ENCODE results near the gene MAGI1. TPM values are rescaled to one million over a fixed set of nuclear protein-coding genes. Genes with fewer than 3 reads are reported as not detected.
"Not testable (repeated sequence)": the region's sequence is repeated elsewhere in the genome, so short reads cannot be mapped to it uniquely, and the experiment has no call there.

MAGI1 gene
- total RNA-seq, 1 donor from 2014 or later, result 45.8 TPM

GRCh38 chr3:66033241-66034138 lies 5.2 kb downstream of the MAGI1 start:
- no peak for ATAC-seq
- intact Hi-C loops (cut with DNase I), result no loop called here
- H3K4me1 ChIP-seq, result peaks cover 9% of the 10 kb centered on the region

GRCh38 chr3:66031102-66031698 lies 7.5 kb downstream of the MAGI1 start:
- Histone ChIP-seq H3K27me3 (no peaks in the 10 kb centered on the region), H3K9me3 (no peaks in the 10 kb centered on the region), H3K27ac (no peak overlapping the region), H3K36me3 (no peaks in the 10 kb centered on the region), H3K4me3 (no peak overlapping the region), H3K4me1 (peaks cover 6% of the 10 kb centered on the region)
- DNase-seq (no peak), ATAC-seq (no peak)
- TF ChIP-seq, protein P1, sequence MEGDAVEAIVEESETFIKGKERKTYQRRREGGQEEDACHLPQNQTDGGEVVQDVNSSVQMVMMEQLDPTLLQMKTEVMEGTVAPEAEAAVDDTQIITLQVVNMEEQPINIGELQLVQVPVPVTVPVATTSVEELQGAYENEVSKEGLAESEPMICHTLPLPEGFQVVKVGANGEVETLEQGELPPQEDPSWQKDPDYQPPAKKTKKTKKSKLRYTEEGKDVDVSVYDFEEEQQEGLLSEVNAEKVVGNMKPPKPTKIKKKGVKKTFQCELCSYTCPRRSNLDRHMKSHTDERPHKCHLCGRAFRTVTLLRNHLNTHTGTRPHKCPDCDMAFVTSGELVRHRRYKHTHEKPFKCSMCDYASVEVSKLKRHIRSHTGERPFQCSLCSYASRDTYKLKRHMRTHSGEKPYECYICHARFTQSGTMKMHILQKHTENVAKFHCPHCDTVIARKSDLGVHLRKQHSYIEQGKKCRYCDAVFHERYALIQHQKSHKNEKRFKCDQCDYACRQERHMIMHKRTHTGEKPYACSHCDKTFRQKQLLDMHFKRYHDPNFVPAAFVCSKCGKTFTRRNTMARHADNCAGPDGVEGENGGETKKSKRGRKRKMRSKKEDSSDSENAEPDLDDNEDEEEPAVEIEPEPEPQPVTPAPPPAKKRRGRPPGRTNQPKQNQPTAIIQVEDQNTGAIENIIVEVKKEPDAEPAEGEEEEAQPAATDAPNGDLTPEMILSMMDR (IDR thresholded peaks at IDR 0.05), result no peak
- intact Hi-C loops (cut with DNase I), result no loop called here

More at GRCh38 chr3:66033241-66034138, 5.2 kb downstream of the MAGI1 start:
- Histone ChIP-seq H3K36me3 (no peaks in the 10 kb centered on the region), H3K4me3 (no peak overlapping the region), H3K27me3 (no peaks in the 10 kb centered on the region), H3K9me3 (no peaks in the 10 kb centered on the region), H3K27ac (no peak overlapping the region)
- no peak for DNase-seq
- TF ChIP-seq, protein P1 (IDR thresholded peaks at IDR 0.05), result no peak

GRCh38 chr3:66029443-66029842 lies 9.3 kb downstream of the MAGI1 start:
- ATAC-seq (no peak), DNase-seq (no peak)
- Histone ChIP-seq H3K36me3 (no peaks in the 10 kb centered on the region), H3K9me3 (no peaks in the 10 kb centered on the region), H3K27me3 (no peaks in the 10 kb centered on the region), H3K27ac (no peak overlapping the region), H3K4me3 (no peak overlapping the region), H3K4me1 (no peaks in the 10 kb centered on the region)
- TF ChIP-seq, protein P1 (IDR thresholded peaks at IDR 0.05), result no peak
- intact Hi-C loops (cut with DNase I), result no loop called here

DNA sequence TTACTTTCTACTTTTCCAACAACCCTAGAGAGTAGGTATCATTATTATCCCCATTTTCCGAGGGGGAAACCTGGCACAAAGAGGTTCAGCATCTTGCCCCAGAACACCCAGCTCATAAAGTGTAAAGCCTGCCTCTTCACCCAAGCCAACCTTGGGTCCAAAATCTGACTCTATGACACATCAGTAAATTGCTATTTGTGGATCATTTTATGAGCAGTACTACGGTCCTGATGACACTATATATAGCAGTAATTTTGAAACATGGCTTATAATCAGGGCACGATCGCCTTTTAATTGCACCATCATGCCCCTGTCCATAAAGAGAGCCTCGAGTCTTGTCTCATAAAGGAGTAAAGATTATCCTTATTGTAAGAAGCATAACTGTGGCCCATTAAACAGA lies 9.7 kb downstream of the MAGI1 start:
- TF ChIP-seq, protein P1 (IDR thresholded peaks at IDR 0.05), result no peak
- Histone ChIP-seq H3K27ac (no peak overlapping the region), H3K36me3 (no peaks in the 10 kb centered on the region), H3K27me3 (no peaks in the 10 kb centered on the region), H3K4me3 (no peak overlapping the region), H3K9me3 (no peaks in the 10 kb centered on the region), H3K4me1 (no peaks in the 10 kb centered on the region)
- no peak for DNase-seq
- no peak for ATAC-seq
- intact Hi-C loops (cut with DNase I), result no loop called here

GRCh38 chr3:66028457-66028856 lies 10.3 kb downstream of the MAGI1 start:
- ATAC-seq (no peak), DNase-seq (no peak)
- peaks cover under 1% of the 10 kb centered on the region for H3K4me1 ChIP-seq
- H3K36me3 ChIP-seq, result no peaks in the 10 kb centered on the region
- no peaks in the 10 kb centered on the region for H3K9me3 ChIP-seq
- intact Hi-C loops (cut with DNase I), result no loop called here
- no peaks in the 10 kb centered on the region for H3K27me3 ChIP-seq
- H3K4me3 ChIP-seq, result no peak overlapping the region
- H3K27ac ChIP-seq, result no peak overlapping the region
- TF ChIP-seq, protein P1 (IDR thresholded peaks at IDR 0.05), result no peak

DNA sequence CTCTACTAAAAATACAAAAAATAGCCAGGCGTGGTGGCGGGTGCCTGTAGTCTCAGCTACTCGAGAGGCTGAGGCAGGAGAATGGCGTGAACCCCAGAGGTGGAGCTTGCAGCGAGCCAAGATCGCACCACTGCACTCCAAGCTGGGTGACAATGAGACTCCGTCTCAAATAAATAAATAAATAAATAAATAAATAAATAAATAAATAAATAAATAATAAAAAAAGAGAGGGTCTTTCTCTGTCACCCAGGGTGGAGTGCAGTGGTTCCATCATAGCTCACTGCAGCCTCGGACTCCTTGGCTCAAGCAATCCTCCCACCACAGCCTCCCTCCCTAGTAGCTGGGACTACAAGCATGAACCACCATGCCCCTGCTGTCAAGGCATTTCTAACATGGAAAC lies 11.6 kb downstream of the MAGI1 start:
- H3K9me3 ChIP-seq; H3K27me3 ChIP-seq; H3K4me1 ChIP-seq; H3K27ac ChIP-seq; H3K4me3 ChIP-seq; ATAC-seq; DNase-seq; intact Hi-C loops (cut with DNase I); H3K36me3 ChIP-seq: not testable (repeated sequence)
